CD4-positive, alpha-beta T cell treated with Interleukin-2 at 100 ng/mL for 4 hours (primary cell): Measurements from ENCODE around the gene CYP2W1.
"Not testable (repeated sequence)": the region's sequence is repeated elsewhere in the genome, so short reads cannot be mapped to it uniquely, and the experiment has no call there.

Source experiments
- DNase-seq: peaks from one replicate; pipeline ENCODE4 v3.0.0-alpha.2; 2020; ENCODE audit warnings: low spot score

CYP2W1 gene

DNA sequence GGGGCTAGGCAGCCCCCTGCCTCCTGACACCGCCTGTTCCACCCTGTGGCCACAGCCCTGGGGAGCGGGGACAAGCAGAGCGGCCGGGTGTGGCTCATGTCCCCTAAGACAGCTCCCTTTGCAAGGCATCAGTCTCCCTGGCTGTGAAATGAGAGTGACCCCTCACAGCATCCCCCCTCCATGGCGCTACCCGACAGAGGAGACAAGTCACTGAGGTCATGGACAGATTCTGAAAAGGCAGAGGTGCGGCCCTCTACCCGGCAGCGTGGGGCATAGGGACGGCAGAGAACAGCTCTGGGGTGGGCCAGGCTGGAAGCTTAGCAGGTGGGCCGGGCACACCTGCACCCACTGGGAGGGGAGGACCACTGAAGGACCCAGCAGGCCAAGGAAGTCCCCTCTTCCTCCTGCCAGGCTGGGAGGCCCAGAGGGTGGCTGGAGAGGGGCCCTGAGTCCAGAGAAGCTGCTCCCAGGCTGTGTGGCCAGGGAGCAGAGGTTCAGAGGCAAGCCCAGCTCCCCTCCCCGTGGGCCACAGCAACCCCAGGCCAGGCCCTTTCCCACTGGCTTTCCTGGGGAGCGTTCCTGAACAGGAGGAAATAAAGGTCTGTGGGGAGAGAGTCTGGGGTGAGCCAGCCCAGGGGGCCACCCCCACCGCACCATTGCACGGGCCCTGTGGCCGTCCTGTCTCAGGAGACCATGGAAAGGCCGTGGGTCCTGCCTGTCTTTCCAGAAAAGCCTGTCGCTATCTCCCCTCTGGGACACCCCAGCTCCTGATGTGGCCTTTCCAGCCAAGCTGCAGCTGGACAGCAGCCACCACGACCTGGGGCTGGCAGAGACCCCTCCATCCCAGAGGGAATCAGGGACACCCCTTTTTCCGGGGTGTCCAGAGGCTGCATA, 30.2 kb upstream of the CYP2W1 start:
- no peak for DNase-seq

DNA sequence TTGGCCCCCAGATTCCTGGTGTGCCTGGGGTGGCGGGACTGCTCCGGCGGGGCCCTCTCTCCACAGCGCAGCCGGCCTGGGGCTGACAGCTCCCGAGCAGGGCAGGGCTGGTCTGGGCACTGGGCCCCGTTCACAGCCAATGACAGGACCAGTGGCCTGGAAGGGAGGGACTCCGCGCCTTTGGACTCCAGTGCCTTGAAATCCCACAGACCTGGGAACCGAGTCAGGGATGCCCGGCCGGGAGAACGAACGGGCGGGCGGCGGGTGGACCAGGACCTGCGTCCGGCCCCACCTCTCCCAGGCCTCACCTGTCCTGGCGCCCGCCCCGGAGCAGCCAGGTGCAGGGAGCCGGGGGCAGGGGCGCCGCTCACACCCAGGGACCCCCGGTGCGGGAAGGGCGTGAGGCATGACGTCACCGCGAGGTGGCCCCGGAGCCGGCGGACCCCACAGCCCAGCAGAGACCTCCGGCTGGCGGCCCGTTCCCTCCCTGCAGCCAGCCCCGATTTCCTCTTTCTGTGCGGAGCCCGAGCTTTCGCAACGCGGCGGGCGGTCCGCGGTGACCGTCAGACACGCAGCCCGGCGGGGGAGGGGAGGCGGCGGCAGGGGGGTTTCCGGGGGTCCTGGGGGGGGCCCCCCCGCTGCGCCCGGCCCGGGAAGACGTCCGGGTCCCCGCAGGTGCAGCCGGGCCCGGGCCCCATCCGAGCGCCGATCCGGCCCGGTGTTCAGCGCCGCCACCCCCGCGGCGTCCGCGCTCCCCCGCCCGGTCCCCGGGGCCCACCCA, 29.2 kb upstream of the CYP2W1 start:
- DNase-seq = no peak

GRCh38 chr7:954330-955238, 28.4 kb upstream of the CYP2W1 start, which contains the start of gene ADAP1:
Gene ADAP1, minus strand, starts transcription at chr7:954680. Its CDS starts 203 bp downstream, at chr7:954477.
- DNase-seq = peak; percentile 60

DNA sequence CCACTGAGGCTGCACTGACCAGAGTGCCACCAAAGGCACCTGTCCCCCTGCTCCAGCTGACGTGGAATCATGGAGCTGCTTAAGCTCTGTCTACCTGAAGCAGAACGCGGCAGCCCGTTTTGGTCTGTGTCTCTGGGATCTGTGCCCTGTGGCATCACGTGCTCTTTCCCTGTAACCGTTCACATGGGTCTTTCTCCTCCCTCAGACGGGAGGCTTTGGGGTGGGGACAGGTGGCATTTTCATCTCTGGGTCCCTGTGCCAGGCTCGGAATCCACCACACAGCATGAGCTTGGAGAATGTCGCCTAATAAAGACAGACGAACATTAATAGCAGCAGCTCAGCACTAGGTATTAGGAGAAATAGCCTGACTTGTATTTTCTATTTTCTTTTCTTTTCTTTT, 26.9 kb upstream of the CYP2W1 start:
- no peak for DNase-seq

DNA sequence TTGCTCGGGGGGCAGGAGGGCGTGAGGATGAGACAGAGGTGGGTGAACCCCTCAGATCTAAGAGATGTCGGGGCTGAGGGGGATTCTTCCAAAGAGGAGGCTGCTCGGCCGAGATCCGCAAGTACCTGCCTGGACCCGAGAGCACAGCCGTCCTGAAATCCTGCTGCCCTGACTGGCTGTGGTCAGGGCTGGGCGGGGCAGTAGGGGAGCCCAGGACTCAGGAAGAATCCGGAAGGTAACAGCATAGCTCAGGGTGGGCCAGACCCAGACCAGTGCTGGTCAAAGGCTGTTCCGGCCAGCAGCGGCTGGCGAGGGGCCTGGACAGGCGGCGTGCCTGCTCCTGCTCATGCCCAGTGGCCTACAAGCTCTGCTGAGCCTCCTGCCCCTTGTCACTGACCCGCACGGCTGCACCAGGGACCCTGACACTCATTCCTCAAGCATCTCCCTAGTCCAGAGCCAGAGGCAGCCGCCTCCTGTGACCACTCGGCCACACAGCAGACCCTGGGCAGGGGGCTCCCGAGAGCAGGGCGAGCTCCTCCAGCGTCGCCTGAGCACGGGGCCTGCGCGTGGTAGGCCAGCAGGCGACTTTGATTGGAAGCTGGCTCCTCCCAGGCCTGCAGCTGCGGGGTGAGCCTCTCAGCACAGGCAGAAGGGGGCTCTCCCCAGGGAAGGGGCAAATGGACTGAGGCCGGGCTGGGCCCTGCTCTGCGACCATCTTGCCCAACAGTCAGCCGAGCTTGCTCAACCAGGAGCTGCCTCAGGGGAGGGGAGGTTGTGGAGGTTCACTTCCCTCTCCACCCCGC, 25.4 kb upstream of the CYP2W1 start:
- DNase-seq = no peak

DNA sequence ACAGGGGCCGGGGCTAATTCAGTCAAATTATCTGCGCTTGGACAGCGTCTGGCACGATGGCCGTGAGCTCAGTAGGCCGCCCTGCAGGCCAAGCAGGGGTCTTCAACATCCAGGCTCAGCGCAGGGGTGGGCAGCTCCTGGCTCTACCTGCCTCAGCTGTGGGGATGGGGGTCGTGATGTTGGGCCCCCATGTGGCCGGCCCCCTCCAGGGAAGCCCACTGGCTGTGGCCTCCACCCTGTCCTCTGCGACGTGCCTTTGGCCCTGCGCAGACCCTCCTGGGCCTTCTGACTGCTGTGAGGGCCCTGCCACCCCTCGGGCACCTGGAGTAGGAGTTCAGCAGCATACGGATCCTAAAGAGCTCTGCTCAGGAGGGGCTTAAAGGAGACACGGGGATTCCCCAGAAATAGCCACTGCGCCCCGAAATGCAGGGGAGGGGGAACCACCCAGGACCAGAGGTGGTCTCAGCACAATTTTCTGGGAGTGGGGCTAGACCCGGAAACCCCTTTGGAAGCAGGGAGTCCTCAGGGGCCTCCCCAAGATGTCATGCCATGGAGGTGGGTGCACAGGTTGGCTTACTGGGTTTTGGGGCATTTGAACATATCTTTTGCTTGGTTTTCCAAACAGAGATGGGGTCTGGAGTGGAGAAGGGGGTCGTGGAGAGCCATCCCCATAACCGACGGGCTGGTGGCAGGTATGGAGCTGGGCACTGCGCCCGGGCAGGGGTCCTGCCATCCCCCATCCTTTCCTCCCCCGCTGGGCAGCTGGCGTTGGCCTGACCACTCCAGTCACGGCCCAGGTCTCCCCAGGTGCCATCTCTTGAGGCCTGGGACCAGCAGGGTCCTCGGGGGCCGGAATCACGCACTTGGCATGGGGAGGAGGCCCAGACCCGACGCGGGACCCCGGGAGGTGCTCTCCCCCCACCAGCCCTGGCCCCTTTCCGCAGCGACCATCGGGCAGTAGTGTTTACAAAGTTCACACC, 24.5 kb upstream of the CYP2W1 start:
- no peak for DNase-seq

GRCh38 chr7:959271-959670, 23.7 kb upstream of the CYP2W1 start:
- no peak for DNase-seq

- DNase-seq = not testable (repeated sequence)
Measured at GRCh38 chr7:959740-960139, 23.2 kb upstream of the CYP2W1 start.

DNA sequence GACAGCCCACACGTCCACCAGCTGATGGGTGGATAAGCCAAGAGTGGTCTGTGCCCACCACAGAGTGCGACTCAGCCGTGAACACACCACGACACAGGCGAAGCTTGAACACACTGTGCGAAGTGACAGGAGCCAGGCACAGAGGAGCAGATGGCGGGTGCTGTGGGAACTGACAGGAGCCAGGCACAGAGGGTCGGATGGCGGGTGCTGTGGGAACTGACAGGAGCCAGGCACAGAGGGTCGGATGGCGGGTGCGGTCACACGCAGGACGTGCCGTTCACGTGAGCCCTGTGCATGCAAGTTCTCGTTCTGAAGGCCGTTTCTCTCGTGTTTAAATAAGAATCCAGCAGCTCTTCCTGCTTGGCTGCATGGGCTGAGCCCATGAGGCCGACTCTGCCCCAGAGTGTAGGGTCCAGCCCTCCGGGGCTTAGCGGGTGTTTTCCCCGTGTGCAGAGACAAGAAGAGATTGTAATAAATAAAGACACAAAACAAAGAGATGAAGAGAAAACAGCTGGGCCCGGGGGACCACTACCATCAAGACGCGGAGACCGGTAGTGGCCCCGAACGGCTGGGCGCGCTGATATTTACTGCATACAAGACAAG, 22.6 kb upstream of the CYP2W1 start:
- no peak for DNase-seq

DNA sequence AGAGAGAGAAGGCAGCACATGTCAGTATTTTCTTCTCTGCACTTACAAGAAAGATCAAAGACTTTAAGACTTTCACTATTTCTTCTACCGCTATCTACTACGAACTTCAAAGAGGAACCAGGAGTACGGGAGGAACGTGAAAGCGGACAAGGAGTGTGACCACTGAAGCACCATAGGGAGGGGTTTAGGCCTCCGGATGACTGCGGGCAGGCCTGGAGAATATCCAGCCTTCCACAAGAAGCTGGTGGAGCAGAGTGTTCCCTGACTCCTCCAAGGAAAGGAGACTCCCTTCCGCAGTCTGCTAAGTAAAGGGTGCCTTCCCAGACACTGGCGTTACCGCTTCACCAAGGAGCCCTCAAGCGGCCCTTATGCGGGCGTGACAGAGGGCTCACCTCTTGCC, 22.0 kb upstream of the CYP2W1 start:
- DNase-seq = not testable (repeated sequence)

DNA sequence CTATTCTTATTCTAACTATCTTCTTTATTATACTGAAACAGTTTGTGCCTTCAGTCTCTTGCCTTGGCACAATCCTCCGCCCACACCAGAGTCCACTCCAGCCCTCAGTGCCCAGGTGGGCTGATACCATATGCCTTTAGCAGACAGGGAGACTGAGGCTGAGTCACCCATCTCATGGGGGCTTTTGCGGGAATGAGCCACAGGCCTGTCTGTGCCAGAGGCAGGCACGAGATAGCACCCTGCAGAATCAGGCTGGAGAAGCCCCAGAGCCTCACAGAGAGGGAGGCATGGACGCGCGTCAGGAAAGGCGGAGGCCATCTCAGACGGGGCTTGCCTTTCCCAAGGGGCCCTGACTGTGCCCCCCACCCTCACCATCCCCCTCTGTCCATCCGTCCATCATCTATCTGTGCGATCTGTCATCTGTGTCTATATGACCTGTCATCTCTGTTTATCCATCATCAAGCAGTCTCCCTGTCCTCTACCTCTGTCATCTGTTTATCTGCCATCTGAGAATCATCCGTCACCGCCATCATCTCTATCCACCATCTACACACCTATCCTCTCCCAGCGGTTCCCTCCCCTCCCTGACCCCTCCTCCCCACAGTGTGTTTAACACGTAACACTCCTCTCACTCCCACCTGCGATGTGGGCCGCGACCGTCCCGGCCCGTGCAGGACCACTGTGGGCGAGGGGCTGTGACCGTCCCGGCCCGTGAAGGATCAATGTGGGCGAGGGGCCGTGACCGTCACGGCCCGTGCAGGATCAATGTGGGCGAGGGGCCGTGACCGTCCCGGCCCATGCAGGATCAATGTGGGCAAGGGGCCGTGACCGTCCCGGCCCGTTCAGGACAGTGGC, 21.2 kb upstream of the CYP2W1 start:
- no peak for DNase-seq

DNA sequence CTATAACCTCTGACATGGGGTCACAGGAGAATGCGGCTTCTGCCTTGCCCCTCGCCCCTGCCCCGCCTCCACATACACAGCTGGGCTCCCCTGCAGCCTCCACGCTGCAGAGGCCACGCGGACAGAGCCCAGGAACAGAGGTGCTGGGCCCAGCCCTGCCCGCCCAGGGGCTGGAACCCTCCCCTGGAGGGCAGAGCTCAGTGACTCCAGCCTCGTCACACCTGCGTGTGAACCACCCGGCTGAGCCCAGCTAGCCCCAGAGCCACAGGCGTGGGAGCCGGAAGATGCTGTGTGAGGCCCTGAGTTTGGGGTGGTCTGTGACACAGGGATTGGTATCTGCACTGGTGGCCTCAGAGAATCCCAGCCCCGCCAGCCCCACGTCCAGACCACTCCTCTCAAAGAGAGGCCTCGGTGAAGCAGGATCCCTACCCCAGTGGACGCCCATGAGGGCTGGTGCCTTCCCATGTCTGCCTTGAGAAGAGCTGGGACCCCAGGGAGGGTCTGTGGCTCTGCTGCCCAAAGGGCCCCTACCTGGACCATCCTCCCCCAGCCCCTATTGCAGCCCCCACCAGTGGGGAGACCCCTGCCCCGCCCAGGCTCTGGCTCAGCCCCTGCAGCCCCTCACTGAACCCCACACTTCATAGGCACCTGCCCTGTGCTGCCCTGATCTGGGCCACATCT, 20.4 kb upstream of the CYP2W1 start:
- no peak for DNase-seq

DNA sequence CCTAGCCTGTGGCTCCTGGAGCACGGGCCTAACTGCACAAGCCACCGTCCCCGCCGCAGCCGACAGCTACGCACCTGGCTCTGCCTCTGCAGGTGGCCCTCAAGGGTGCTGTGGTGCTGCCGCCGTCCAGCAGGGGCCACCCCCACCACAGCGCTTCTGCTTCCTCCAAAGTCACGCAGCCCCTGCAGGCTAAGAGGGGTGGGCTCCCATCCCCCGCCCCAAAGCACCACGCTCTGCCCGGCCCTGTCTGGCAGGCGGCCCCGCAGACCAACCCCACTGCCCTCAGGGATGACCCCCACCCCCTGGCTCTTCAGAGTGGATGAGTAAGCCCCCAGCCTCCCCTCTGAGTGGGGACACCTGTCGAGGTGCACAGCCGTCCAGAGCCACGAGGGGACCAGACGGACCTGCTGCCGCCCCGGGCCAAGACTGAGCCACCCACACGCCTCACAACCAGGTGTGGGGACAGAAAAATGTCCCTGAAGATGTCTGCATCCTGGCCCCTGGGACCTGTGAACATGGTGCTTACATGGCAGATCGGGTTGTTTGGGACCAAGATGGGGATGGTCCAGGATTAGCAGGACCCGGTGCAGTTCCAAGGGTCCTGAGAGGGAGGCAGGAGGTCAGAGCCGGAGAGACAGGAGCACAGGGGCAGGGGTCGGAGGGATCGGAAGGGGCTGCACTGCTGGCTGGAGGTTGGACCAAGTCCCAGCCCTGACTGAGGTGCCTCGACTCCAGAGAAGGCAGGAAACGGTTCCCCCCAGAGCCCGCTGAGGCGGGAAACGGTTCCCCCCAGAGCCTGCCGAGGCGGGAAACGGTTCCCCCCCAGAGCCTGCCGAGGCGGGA, 19.5 kb upstream of the CYP2W1 start:
- DNase-seq = no peak

DNA sequence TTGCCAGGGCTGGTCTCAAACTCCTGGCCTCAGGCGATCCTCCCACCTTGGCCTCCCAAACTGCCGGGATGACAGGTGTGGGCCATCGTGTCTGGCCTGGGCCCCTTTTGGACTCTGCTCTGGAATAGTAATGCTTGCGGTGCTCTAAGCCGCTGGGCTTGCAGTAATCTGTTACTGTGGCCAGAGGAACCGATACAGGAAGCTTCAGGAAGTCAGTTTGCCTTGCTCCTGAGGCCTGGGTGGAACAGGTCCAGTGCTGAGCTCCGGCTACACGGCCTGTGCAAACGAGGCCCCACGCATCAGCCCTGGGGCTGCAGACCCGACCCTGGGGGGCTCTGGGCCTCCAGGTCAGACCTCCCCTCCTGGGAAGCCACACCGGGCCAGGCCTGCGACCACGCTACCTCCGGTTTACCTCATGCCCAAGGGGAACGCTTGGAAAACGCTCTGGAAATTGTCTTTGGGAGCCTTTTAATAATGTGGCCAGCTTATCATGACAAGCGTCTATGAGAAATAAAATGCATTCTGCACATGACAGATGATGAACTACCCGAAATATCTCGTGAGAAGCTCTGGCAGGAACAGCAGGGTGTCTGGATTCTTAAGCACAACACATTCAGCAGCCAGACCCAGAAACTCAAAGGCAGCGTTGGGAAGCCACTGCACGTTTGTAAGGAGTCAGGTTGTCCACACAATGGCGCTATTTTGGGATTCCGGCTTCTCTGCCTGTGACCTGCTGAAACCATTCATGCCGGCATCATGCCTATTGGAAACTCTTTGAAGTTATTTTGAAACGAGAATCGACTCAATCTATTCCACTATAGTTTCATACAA, 18.4 kb upstream of the CYP2W1 start:
- DNase-seq = no peak

DNA sequence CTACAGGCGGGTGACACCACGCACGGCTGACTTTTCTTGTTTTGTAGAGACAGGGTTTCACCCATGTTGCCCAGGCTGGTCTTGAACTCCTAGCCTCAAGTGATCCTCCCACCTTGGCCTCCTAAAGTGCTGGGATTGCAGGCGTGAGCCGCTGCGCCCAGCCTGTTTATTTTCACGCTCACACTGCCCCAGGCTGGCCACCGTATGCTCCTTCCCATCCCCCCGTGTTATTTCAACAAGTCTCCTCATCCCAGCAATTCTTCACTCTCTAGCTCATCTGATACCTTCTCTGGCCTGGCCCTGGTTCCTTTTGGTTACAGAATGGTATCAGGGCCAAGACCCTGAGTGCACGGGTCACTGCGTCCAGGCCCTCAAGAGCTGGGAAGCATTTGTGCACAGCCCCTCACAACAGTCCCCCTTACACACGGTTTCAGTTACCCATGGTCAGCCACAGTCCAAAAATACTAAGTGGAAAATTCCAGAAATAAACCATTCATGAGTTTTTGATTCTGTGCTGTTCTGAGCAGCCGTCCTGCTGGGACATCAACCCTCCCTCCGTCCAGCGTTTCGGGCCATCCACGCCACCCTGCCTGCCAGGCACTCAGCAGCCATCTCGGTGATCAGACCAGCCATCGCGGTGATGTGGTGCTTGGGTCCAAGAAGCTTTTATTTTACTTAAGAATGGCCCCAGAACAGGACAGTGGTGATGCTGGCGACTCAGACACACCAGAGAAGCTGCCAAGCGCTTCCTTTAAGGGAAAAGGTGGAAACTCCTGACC, 16.5 kb upstream of the CYP2W1 start:
- DNase-seq = no peak
